ENCODE data around the gene DKK2.

DNA sequence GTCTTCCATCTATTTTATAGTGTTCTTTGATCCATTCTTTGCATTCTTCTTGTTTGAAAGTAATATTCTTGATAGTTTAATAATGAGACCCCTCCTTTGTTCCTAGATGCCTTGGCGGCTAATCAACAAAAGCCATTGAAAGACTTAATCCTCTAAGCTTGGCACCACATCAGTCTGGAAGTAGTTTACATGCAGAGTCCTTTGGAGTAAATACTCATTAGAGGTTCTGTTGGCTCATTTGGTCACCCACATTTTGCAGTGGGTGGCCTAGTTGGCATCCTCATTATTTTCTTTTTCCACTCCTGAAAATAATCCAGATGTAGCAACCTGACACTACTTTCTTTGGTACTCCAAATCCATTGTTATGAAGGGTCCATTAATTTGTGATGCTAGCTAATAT is 64.5 kb downstream of the DKK2 start:
- TF ChIP-seq, protein P1, sequence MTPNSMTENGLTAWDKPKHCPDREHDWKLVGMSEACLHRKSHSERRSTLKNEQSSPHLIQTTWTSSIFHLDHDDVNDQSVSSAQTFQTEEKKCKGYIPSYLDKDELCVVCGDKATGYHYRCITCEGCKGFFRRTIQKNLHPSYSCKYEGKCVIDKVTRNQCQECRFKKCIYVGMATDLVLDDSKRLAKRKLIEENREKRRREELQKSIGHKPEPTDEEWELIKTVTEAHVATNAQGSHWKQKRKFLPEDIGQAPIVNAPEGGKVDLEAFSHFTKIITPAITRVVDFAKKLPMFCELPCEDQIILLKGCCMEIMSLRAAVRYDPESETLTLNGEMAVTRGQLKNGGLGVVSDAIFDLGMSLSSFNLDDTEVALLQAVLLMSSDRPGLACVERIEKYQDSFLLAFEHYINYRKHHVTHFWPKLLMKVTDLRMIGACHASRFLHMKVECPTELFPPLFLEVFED (CRISPR knock-in tag; conservative IDR thresholded peaks at IDR 0.05): no peak
- TF ChIP-seq, protein P2, sequence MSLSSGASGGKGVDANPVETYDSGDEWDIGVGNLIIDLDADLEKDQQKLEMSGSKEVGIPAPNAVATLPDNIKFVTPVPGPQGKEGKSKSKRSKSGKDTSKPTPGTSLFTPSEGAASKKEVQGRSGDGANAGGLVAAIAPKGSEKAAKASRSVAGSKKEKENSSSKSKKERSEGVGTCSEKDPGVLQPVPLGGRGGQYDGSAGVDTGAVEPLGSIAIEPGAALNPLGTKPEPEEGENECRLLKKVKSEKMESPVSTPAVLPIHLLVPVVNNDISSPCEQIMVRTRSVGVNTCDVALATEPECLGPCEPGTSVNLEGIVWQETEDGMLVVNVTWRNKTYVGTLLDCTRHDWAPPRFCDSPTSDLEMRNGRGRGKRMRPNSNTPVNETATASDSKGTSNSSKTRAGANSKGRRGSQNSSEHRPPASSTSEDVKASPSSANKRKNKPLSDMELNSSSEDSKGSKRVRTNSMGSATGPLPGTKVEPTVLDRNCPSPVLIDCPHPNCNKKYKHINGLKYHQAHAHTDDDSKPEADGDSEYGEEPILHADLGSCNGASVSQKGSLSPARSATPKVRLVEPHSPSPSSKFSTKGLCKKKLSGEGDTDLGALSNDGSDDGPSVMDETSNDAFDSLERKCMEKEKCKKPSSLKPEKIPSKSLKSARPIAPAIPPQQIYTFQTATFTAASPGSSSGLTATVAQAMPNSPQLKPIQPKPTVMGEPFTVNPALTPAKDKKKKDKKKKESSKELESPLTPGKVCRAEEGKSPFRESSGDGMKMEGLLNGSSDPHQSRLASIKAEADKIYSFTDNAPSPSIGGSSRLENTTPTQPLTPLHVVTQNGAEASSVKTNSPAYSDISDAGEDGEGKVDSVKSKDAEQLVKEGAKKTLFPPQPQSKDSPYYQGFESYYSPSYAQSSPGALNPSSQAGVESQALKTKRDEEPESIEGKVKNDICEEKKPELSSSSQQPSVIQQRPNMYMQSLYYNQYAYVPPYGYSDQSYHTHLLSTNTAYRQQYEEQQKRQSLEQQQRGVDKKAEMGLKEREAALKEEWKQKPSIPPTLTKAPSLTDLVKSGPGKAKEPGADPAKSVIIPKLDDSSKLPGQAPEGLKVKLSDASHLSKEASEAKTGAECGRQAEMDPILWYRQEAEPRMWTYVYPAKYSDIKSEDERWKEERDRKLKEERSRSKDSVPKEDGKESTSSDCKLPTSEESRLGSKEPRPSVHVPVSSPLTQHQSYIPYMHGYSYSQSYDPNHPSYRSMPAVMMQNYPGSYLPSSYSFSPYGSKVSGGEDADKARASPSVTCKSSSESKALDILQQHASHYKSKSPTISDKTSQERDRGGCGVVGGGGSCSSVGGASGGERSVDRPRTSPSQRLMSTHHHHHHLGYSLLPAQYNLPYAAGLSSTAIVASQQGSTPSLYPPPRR (CRISPR knock-in tag; IDR thresholded peaks at IDR 0.05; ENCODE audit: borderline replicate concordance): no peak
- no peak for TF ChIP-seq KLF13 (tag; IDR thresholded peaks at IDR 0.05; ENCODE audit: borderline replicate concordance, low read depth)
- TF ChIP-seq, protein P3, sequence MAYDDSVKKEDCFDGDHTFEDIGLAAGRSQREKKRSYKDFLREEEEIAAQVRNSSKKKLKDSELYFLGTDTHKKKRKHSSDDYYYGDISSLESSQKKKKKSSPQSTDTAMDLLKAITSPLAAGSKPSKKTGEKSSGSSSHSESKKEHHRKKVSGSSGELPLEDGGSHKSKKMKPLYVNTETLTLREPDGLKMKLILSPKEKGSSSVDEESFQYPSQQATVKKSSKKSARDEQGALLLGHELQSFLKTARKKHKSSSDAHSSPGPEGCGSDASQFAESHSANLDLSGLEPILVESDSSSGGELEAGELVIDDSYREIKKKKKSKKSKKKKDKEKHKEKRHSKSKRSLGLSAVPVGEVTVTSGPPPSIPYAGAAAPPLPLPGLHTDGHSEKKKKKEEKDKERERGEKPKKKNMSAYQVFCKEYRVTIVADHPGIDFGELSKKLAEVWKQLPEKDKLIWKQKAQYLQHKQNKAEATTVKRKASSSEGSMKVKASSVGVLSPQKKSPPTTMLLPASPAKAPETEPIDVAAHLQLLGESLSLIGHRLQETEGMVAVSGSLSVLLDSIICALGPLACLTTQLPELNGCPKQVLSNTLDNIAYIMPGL (CRISPR knock-in tag; IDR thresholded peaks at IDR 0.05): no peak
- no peak for TF ChIP-seq BRCA1 (IDR thresholded peaks at IDR 0.05)
- no peak for TF ChIP-seq BRCA1 (CRISPR knock-in tag; IDR thresholded peaks at IDR 0.05)
- TF ChIP-seq, protein P4, sequence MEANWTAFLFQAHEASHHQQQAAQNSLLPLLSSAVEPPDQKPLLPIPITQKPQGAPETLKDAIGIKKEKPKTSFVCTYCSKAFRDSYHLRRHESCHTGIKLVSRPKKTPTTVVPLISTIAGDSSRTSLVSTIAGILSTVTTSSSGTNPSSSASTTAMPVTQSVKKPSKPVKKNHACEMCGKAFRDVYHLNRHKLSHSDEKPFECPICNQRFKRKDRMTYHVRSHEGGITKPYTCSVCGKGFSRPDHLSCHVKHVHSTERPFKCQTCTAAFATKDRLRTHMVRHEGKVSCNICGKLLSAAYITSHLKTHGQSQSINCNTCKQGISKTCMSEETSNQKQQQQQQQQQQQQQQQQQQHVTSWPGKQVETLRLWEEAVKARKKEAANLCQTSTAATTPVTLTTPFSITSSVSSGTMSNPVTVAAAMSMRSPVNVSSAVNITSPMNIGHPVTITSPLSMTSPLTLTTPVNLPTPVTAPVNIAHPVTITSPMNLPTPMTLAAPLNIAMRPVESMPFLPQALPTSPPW (CRISPR knock-in tag; IDR thresholded peaks at IDR 0.05): no peak
- TF ChIP-seq BHLHE40 (IDR thresholded peaks at IDR 0.05; ENCODE audit: low read length): no peak
- TF ChIP-seq RUNX1 (IDR thresholded peaks at IDR 0.05; ENCODE audit: low read depth): no peak
- TF ChIP-seq BCOR (IDR thresholded peaks at IDR 0.05): no peak
